LNCAP (cell line): ENCODE data around the gene SUGP1.

Experiments used
- TF ChIP-seq, protein P1 (sequence below): fragments of 450-650 bp; IDR thresholded peaks from 2 replicates; pipeline ENCODE4 v1.5.1; 2017; ENCODE audit warnings: mild to moderate bottlenecking

The SUGP1 gene

DNA sequence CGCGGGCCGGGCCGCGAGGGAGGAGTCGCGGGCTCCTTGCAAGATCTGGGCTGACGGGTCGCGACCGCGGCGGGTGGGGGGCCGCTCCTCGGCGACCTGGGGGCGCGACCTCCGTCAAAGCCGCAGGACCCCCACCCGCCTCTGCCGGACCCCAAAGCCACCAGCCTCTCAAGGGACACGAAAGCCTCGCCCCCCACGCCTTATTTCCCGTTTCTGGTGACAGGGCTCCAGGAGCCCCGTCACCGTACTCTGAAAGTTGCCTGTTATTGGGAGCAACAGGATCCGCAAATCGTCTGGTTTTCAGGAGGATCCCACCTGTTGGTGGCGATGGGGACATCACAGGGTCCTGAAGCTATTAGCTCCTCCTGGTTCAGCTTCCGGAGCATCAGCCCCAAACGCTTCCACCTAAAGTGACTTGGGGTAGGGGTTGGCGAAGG lies 850 bp upstream of the SUGP1 start:
- TF ChIP-seq, protein P1, sequence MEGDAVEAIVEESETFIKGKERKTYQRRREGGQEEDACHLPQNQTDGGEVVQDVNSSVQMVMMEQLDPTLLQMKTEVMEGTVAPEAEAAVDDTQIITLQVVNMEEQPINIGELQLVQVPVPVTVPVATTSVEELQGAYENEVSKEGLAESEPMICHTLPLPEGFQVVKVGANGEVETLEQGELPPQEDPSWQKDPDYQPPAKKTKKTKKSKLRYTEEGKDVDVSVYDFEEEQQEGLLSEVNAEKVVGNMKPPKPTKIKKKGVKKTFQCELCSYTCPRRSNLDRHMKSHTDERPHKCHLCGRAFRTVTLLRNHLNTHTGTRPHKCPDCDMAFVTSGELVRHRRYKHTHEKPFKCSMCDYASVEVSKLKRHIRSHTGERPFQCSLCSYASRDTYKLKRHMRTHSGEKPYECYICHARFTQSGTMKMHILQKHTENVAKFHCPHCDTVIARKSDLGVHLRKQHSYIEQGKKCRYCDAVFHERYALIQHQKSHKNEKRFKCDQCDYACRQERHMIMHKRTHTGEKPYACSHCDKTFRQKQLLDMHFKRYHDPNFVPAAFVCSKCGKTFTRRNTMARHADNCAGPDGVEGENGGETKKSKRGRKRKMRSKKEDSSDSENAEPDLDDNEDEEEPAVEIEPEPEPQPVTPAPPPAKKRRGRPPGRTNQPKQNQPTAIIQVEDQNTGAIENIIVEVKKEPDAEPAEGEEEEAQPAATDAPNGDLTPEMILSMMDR, result no peak

DNA sequence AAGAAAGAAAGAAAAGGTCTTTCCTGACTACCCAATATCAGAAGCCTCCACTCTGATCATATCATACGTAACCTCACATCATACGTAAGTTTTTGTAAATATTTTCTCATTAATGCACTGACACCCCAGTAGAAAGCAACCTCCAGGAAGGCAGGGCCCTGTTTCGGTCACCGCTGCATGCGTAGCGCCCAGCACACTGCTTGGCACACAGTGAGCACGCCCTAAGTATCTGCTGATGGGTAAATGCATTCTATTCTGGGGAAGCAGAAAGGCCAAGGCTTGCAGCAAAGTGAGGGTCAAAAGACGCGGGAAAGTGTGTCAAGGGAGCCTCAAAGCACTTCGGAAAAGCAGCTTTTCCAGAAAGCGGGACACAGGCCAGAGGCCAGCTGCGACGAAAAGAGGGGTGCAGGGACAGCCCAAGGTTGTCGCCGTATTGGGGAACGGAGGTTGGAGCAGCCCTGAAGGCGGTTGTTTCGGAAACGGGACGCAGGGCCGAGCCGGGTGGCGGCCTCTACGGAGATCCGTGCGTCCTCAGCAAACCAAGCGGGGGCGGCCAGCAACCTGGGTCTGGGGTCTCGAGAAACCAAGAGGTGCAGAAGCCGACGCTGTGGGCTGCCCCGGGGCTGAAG lies 463 bp downstream of the SUGP1 start:
- TF ChIP-seq, protein P1, result no peak

DNA sequence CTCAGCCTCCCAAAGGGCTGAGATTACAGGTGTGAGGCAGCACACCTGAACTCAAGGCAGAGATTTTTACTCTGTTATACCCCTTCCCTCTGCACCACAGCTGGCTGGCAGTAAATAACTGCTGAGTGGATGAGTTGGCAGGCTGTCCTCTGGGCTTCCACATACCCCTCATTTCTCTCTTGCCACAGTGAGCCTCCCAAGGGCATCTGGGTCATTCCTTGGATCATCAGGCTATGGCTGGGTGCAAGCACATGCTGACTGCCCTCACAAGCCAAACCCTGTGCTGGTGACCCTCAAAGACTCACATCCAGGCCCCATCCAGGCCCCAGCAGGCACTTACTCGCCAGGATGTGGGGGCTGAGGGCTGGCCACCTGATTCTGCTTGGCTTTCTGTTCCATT lies 4.2 kb downstream of the SUGP1 start:
- TF ChIP-seq, protein P1, result no peak

DNA sequence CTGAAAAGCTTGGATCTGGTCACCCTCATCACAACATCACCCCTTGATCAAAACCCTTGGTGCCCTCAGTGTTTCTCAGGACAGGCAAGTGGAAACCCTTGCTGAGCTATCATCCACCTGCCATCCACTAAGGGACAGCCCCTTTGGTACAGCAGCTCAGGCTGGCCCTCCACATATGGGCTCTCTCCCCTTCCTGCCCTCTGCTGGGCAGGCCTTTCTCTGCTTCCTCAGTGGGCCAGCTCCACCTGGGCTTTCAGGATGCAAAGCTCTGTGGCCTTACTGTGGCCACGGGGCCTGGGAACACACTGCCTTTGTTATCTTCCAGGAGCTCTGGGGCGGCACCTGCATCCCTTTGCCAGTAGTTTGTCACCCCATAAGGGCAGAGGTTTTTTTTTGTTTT lies 4.9 kb downstream of the SUGP1 start:
- TF ChIP-seq, protein P1, result no peak

DNA sequence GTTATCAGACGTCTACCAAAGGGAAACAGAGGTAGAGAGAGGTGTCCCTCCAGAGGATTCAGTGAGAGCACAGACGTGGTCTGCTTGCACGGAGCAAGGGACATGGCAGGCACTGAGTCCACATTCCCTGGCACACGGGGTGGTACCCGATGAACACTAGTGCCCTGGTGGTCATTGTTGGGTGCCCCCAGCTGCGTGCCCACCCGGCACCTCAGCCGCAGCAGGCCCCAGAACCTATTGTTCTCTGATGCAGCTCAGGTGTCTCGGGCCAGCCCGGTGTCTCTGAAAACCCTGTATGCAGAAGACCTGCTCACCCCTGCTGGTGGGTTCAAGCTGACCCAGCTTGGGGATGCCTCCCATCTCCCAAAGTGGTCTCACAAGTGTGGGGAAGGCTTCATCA lies 11.9 kb downstream of the SUGP1 start:
- TF ChIP-seq, protein P1, result no peak

DNA sequence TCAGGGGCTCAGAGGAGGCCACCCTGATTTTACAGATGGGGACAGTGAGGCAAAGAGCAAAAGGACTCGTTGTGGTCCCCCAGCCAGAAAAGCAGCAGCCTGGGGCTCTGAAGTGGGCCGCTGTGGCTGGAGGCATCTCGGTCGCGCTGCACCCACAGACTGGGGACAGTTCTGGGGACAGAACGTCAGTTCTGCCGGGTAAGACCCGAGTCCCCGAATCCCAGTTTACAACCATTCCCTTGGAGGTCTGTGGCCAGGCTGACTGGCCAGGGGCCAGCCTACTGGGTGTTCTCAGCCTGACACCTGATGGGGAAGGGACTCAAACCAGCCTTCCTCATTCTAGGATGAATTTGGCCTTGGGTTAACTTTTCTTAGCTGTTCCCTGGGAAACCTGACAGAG lies 14.1 kb downstream of the SUGP1 start:
- TF ChIP-seq, protein P1, result no peak

DNA sequence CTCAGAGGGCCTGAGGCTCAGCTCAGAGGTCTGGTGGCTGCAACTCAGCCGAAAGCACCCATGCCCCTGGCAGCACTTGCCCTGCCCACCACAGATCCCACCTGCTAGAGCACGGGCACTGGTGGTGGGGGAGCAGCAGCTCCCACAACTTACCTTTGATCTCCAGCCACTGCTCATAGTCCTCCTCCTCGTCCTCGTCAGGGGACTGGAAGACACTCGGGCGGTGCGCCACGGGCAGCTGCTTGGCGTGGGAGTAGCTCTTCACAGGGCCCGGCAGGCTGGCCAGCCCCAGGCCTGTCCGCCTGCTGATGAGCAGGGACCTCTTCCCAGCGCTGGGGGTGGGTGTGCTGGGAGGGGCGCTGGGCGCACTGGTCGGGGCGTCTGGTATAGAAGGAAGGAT lies 14.6 kb downstream of the SUGP1 start:
- TF ChIP-seq, protein P1, result no peak

DNA sequence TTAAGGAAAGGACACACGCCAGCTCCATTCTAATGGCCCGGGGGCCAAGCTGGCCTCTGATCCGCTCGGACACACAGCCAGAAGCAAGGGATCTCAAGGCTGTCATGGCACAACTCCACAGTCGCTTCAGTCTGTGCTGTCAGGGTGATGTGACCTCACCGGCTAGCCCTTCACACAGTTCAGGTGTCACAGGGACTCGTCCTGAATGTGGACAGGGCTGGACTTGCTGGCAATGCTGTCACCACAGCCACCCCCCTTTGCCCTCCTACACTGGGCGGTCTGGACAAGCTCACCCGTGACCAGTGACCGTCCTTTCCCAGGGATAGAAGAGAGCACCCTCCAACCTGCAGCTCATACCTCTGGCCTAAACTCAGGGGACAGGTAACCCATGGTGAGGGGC lies 15.2 kb downstream of the SUGP1 start:
- TF ChIP-seq, protein P1, result no peak
